Choroid plexus epithelial cell (primary cell): ENCODE measurements around the gene MARK4.

ENCODE experiments used
- DNase-seq: peaks from one replicate; pipeline ENCODE4 v3.0.0-alpha.2; 2010; ENCODE audit warnings: low read depth
- H3K4me3 ChIP-seq: 2 replicates; pipeline ENCODE4 v1.5.1; 2011; ENCODE audit warnings: low read depth, mild to moderate bottlenecking, control low read depth, low read length, moderate library complexity
- TF ChIP-seq, protein P1 (sequence below): conservative IDR thresholded peaks from 2 replicates; pipeline ENCODE4 v1.5.1; 2011; ENCODE audit warnings: low read depth, mild to moderate bottlenecking, control low read depth, inconsistent platforms, low read length, moderate library complexity

Gene MARK4

GRCh38 chr19:45295873-45296272, 44.8 kb downstream of the MARK4 start:
- TF ChIP-seq, protein P1, sequence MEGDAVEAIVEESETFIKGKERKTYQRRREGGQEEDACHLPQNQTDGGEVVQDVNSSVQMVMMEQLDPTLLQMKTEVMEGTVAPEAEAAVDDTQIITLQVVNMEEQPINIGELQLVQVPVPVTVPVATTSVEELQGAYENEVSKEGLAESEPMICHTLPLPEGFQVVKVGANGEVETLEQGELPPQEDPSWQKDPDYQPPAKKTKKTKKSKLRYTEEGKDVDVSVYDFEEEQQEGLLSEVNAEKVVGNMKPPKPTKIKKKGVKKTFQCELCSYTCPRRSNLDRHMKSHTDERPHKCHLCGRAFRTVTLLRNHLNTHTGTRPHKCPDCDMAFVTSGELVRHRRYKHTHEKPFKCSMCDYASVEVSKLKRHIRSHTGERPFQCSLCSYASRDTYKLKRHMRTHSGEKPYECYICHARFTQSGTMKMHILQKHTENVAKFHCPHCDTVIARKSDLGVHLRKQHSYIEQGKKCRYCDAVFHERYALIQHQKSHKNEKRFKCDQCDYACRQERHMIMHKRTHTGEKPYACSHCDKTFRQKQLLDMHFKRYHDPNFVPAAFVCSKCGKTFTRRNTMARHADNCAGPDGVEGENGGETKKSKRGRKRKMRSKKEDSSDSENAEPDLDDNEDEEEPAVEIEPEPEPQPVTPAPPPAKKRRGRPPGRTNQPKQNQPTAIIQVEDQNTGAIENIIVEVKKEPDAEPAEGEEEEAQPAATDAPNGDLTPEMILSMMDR: no peak
- no peak overlapping the region for H3K4me3 ChIP-seq
- no peak for DNase-seq

DNA sequence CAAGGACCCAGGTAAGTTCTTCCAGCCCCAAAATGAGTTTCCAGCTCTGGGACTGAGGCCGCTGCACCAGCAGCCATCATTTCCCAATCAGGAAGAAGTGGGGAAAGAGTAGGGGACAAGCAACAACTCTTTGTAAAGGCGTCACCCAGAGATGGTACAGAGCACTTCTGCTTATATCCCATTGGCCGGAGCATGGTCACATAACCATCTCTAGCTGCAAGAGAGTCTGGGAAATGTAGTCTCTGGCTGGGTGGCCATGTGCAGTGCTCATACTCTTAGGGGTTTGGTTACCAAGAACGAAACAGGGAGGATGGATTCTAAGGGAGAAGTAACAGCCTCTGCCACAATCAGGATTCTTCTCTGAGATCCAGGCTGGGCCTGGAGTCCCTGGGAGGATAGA, 45.3 kb downstream of the MARK4 start:
- no peak for DNase-seq
- TF ChIP-seq, protein P1: no peak
- no peak overlapping the region for H3K4me3 ChIP-seq

- TF ChIP-seq, protein P1: no peak
- no peak for DNase-seq
- no peak overlapping the region for H3K4me3 ChIP-seq
These were observed 46.6 kb downstream of the MARK4 start for GRCh38 chr19:45297674-45298073.

DNA sequence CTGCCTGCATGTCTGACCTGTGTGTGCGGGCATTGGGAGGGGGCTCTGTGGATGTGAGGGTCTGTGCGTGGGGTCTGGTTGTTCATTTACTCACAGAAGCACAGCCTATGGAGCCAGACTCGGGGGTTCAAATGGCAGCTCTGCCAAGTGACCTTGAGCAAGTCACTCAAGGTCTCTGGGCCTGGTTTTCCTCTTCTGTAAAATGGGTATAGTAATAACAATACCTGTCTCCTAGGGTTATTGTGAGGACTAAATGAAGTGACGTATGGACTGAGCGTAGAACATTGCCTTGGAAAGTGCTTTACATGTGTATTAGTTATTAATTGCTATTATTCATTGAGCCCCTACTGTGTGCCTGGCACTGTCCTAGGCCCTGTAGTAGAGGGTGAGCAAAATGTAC, 47.2 kb downstream of the MARK4 start:
- TF ChIP-seq, protein P1: no peak
- no peak overlapping the region for H3K4me3 ChIP-seq
- DNase-seq: no peak

DNA sequence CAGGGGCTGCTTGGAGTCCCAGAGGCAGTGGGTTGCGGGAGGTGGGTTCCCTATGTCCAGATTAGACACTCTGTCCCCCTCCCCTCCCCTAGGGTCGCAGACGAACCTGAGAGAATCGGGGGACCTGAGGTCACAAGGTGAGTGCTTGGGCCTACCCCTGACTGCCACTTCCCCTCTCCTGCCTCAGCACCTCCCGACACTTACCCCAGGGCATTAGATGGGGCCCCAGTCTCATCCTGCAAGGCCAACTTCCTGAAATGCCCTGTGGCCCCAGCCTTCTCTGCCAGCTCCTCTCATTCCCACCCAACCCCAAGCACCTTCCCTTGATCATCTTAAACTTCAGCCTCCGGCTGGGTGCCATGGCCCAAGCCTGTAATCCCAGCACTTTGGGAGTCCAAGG, 48.6 kb downstream of the MARK4 start:
- no peak for DNase-seq
- no peak overlapping the region for H3K4me3 ChIP-seq
- TF ChIP-seq, protein P1: no peak

- H3K4me3 ChIP-seq: no peak overlapping the region
- DNase-seq: no peak
- TF ChIP-seq, protein P1: no peak
These were observed 51.3 kb downstream of the MARK4 start for GRCh38 chr19:45302416-45302815.

DNA sequence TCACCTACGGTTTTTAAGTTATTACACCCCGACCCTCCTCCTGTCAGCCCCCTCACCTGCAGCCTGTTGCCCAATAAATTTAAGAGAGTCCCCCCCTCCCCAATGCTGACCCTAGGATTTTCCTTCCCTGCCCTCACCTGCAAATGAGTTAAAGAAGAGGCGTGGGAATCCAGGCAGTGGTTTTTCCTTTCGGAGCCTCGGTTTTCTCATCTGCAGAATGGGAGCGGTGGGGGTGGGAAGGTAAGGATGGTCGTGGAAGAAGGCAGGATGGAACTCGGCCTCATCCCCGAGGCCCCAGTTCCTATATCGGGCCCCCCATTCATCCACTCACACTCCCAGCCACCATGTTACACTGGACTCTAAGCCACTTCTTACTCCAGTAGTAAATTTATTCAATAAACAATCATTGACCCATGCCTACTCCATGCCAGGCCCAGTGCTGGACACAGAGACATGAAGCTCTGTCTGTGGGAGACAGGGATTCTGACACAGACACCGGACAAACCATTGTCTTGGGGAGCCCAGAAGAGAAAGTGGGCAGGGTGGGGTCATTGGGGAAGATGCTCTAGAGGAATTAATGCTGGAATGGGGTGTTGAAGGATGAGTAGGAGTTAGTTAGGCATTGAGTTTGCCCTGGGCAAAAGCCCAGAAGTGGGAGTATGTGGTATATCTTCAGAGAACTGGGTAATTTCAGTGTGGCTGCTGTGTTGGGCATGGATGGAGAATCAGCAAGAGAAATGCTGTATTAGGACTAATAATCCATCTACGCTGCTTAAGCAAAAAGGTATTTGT, 52.4 kb downstream of the MARK4 start:
- TF ChIP-seq, protein P1: no peak
- no peak for DNase-seq
- H3K4me3 ChIP-seq: no peak overlapping the region
